ENCODE data around the gene FOXI1.

The FOXI1 gene

GRCh38 chr5:170147753-170148264 is 42.1 kb downstream of the FOXI1 start:
- Histone ChIP-seq H3K9me3 (ENCODE audit: control insufficient read depth in 1 of 2, low read length in 2 of 2) (no peaks in the 10 kb centered on the region), H3K4me1 (ENCODE audit: control insufficient read depth in 1 of 2, insufficient read depth in 2 of 2, low read length in 2 of 2) (no peaks in the 10 kb centered on the region), H3K27ac (ENCODE audit: low read depth, low read length) (no peak overlapping the region), H3K4me3 (ENCODE audit: low read depth in 1 of 2, low read length in 2 of 2) (no peak overlapping the region), H3K36me3 (ENCODE audit: control insufficient read depth in 1 of 2, insufficient read depth in 2 of 2, low read length in 2 of 2) (no peaks in the 10 kb centered on the region), H3K27me3 (ENCODE audit: control insufficient read depth in 1 of 2, insufficient read depth in 2 of 2, low read length in 2 of 2) (no peaks in the 10 kb centered on the region), H3K9ac (ENCODE audit: low read depth in 1 of 2, low read length in 2 of 2) (no peak overlapping the region)

- Histone ChIP-seq H3K4me1 (ENCODE audit: control insufficient read depth in 1 of 2, insufficient read depth in 2 of 2, low read length in 2 of 2) (no peaks in the 10 kb centered on the region), H3K9me3 (ENCODE audit: control insufficient read depth in 1 of 2, low read length in 2 of 2) (no peaks in the 10 kb centered on the region), H3K27me3 (ENCODE audit: control insufficient read depth in 1 of 2, insufficient read depth in 2 of 2, low read length in 2 of 2) (no peaks in the 10 kb centered on the region), H3K27ac (ENCODE audit: low read depth, low read length) (no peak overlapping the region), H3K36me3 (ENCODE audit: control insufficient read depth in 1 of 2, insufficient read depth in 2 of 2, low read length in 2 of 2) (no peaks in the 10 kb centered on the region), H3K9ac (ENCODE audit: low read depth in 1 of 2, low read length in 2 of 2) (no peak overlapping the region), H3K4me3 (ENCODE audit: low read depth in 1 of 2, low read length in 2 of 2) (no peak overlapping the region)
Observed at GRCh38 chr5:170148430-170149205, 42.9 kb downstream of the FOXI1 start.

DNA sequence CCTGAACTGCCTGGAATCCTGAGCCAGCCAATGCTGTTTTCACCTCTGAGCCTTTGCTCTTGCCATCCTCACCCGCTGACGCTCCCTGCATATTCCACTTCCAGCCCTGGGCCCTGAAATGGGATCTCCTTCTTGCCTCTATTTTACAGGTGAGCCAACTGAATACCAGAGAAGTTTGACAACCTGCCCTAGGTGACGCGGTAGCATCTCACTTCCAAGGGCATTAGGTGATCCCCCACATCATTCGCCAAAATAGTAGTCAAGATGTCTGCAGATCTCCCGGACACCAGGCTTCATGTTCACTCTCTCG is 43.5 kb downstream of the FOXI1 start:
- no peaks in the 10 kb centered on the region for H3K9me3 ChIP-seq (ENCODE audit: control insufficient read depth in 1 of 2, low read length in 2 of 2)
- H3K4me3 ChIP-seq (ENCODE audit: low read depth in 1 of 2, low read length in 2 of 2), result no peak overlapping the region
- H3K36me3 ChIP-seq (ENCODE audit: control insufficient read depth in 1 of 2, insufficient read depth in 2 of 2, low read length in 2 of 2), result no peaks in the 10 kb centered on the region
- H3K9ac ChIP-seq (ENCODE audit: low read depth in 1 of 2, low read length in 2 of 2), result no peak overlapping the region
- H3K27me3 ChIP-seq (ENCODE audit: control insufficient read depth in 1 of 2, insufficient read depth in 2 of 2, low read length in 2 of 2), result no peaks in the 10 kb centered on the region
- no peaks in the 10 kb centered on the region for H3K4me1 ChIP-seq (ENCODE audit: control insufficient read depth in 1 of 2, insufficient read depth in 2 of 2, low read length in 2 of 2)
- H3K27ac ChIP-seq (ENCODE audit: low read depth, low read length), result no peak overlapping the region

- H3K27ac ChIP-seq (ENCODE audit: low read depth, low read length), result no peak overlapping the region
- no peaks in the 10 kb centered on the region for H3K36me3 ChIP-seq (ENCODE audit: control insufficient read depth in 1 of 2, insufficient read depth in 2 of 2, low read length in 2 of 2)
- H3K9me3 ChIP-seq (ENCODE audit: control insufficient read depth in 1 of 2, low read length in 2 of 2), result no peaks in the 10 kb centered on the region
- H3K27me3 ChIP-seq (ENCODE audit: control insufficient read depth in 1 of 2, insufficient read depth in 2 of 2, low read length in 2 of 2), result no peaks in the 10 kb centered on the region
- no peak overlapping the region for H3K4me3 ChIP-seq (ENCODE audit: low read depth in 1 of 2, low read length in 2 of 2)
- H3K4me1 ChIP-seq (ENCODE audit: control insufficient read depth in 1 of 2, insufficient read depth in 2 of 2, low read length in 2 of 2), result no peaks in the 10 kb centered on the region
- H3K9ac ChIP-seq (ENCODE audit: low read depth in 1 of 2, low read length in 2 of 2), result no peak overlapping the region
Observed at GRCh38 chr5:170150713-170151096, 45.0 kb downstream of the FOXI1 start.

- no peak overlapping the region for H3K27ac ChIP-seq (ENCODE audit: low read depth, low read length)
- H3K4me1 ChIP-seq (ENCODE audit: control insufficient read depth in 1 of 2, insufficient read depth in 2 of 2, low read length in 2 of 2), result no peaks in the 10 kb centered on the region
- H3K9me3 ChIP-seq (ENCODE audit: control insufficient read depth in 1 of 2, low read length in 2 of 2), result no peaks in the 10 kb centered on the region
- H3K36me3 ChIP-seq (ENCODE audit: control insufficient read depth in 1 of 2, insufficient read depth in 2 of 2, low read length in 2 of 2), result no peaks in the 10 kb centered on the region
- no peak overlapping the region for H3K4me3 ChIP-seq (ENCODE audit: low read depth in 1 of 2, low read length in 2 of 2)
- no peaks in the 10 kb centered on the region for H3K27me3 ChIP-seq (ENCODE audit: control insufficient read depth in 1 of 2, insufficient read depth in 2 of 2, low read length in 2 of 2)
- H3K9ac ChIP-seq (ENCODE audit: low read depth in 1 of 2, low read length in 2 of 2), result no peak overlapping the region
Observed at GRCh38 chr5:170151097-170151831, 45.6 kb downstream of the FOXI1 start.

- no peaks in the 10 kb centered on the region for H3K36me3 ChIP-seq (ENCODE audit: control insufficient read depth in 1 of 2, insufficient read depth in 2 of 2, low read length in 2 of 2)
- H3K27me3 ChIP-seq (ENCODE audit: control insufficient read depth in 1 of 2, insufficient read depth in 2 of 2, low read length in 2 of 2), result no peaks in the 10 kb centered on the region
- H3K9ac ChIP-seq (ENCODE audit: low read depth in 1 of 2, low read length in 2 of 2), result no peak overlapping the region
- no peaks in the 10 kb centered on the region for H3K9me3 ChIP-seq (ENCODE audit: control insufficient read depth in 1 of 2, low read length in 2 of 2)
- no peak overlapping the region for H3K4me3 ChIP-seq (ENCODE audit: low read depth in 1 of 2, low read length in 2 of 2)
- no peak overlapping the region for H3K27ac ChIP-seq (ENCODE audit: low read depth, low read length)
- no peaks in the 10 kb centered on the region for H3K4me1 ChIP-seq (ENCODE audit: control insufficient read depth in 1 of 2, insufficient read depth in 2 of 2, low read length in 2 of 2)
Observed at GRCh38 chr5:170152767-170153166, 47.1 kb downstream of the FOXI1 start.

DNA sequence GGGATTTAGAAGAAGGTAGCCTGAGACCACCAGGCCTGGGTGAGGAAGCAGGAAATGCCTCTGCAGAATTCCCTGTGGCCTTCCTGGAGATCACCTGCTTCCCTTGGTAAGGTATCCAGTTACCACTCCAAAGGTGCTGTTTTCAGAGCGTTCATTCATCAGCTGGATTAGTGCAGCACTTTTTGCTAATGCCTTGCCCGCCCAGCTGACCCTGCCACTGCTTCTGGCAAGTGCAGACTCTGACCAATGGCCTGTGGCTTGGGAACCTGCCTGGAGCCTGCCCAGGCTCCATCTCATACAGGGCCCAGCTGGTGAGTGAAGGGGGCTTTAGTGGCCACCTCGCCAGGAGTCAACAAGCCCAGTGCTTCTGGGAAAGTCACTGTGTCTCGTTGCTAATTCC is 48.6 kb downstream of the FOXI1 start:
- H3K27me3 ChIP-seq (ENCODE audit: control insufficient read depth in 1 of 2, insufficient read depth in 2 of 2, low read length in 2 of 2), result no peaks in the 10 kb centered on the region
- no peaks in the 10 kb centered on the region for H3K4me1 ChIP-seq (ENCODE audit: control insufficient read depth in 1 of 2, insufficient read depth in 2 of 2, low read length in 2 of 2)
- no peak overlapping the region for H3K4me3 ChIP-seq (ENCODE audit: low read depth in 1 of 2, low read length in 2 of 2)
- H3K36me3 ChIP-seq (ENCODE audit: control insufficient read depth in 1 of 2, insufficient read depth in 2 of 2, low read length in 2 of 2), result no peaks in the 10 kb centered on the region
- H3K9me3 ChIP-seq (ENCODE audit: control insufficient read depth in 1 of 2, low read length in 2 of 2), result no peaks in the 10 kb centered on the region
- H3K9ac ChIP-seq (ENCODE audit: low read depth in 1 of 2, low read length in 2 of 2), result no peak overlapping the region
- no peak overlapping the region for H3K27ac ChIP-seq (ENCODE audit: low read depth, low read length)

DNA sequence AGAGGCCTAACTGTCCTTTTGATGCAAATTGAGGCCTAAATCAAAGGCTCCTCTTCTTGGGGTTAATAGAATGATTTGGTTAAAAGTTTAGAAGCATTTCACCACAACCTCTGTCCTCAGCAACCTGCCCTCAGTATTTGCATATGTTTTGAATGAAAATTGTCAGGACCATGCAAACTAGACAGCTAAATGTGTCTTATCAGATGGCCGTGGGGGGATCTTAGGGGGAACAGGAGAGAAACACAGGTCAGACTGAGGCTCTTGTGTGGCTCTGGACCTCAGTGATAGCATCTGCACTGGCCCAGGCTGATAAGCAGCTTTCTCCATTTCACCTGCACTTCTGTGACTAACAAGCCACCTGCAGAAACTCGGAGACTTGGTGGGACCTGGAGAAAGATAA is 49.0 kb downstream of the FOXI1 start:
- Histone ChIP-seq H3K4me1 (ENCODE audit: control insufficient read depth in 1 of 2, insufficient read depth in 2 of 2, low read length in 2 of 2) (no peaks in the 10 kb centered on the region), H3K9me3 (ENCODE audit: control insufficient read depth in 1 of 2, low read length in 2 of 2) (no peaks in the 10 kb centered on the region)

GRCh38 chr5:170155771-170156170 is 50.1 kb downstream of the FOXI1 start:
- Histone ChIP-seq H3K9me3 (ENCODE audit: control insufficient read depth in 1 of 2, low read length in 2 of 2) (no peaks in the 10 kb centered on the region), H3K4me3 (ENCODE audit: low read depth in 1 of 2, low read length in 2 of 2) (no peak overlapping the region), H3K27ac (ENCODE audit: low read depth, low read length) (no peak overlapping the region), H3K4me1 (ENCODE audit: control insufficient read depth in 1 of 2, insufficient read depth in 2 of 2, low read length in 2 of 2) (no peaks in the 10 kb centered on the region), H3K9ac (ENCODE audit: low read depth in 1 of 2, low read length in 2 of 2) (no peak overlapping the region), H3K27me3 (ENCODE audit: control insufficient read depth in 1 of 2, insufficient read depth in 2 of 2, low read length in 2 of 2) (no peaks in the 10 kb centered on the region), H3K36me3 (ENCODE audit: control insufficient read depth in 1 of 2, insufficient read depth in 2 of 2, low read length in 2 of 2) (no peaks in the 10 kb centered on the region)

More for the DNA sequence above, 49.0 kb downstream of the FOXI1 start:
- Histone ChIP-seq H3K36me3 (ENCODE audit: control insufficient read depth in 1 of 2, insufficient read depth in 2 of 2, low read length in 2 of 2) (no peaks in the 10 kb centered on the region), H3K27me3 (ENCODE audit: control insufficient read depth in 1 of 2, insufficient read depth in 2 of 2, low read length in 2 of 2) (no peaks in the 10 kb centered on the region), H3K4me3 (ENCODE audit: low read depth in 1 of 2, low read length in 2 of 2) (no peak overlapping the region), H3K27ac (ENCODE audit: low read depth, low read length) (no peak overlapping the region), H3K9ac (ENCODE audit: low read depth in 1 of 2, low read length in 2 of 2) (no peak overlapping the region)

GRCh38 chr5:170159101-170159698 is 53.5 kb downstream of the FOXI1 start:
- H3K27ac ChIP-seq (ENCODE audit: low read depth, low read length), result no peak overlapping the region
- H3K9ac ChIP-seq (ENCODE audit: low read depth in 1 of 2, low read length in 2 of 2), result no peak overlapping the region
- H3K36me3 ChIP-seq (ENCODE audit: control insufficient read depth in 1 of 2, insufficient read depth in 2 of 2, low read length in 2 of 2), result no peaks in the 10 kb centered on the region
- no peaks in the 10 kb centered on the region for H3K27me3 ChIP-seq (ENCODE audit: control insufficient read depth in 1 of 2, insufficient read depth in 2 of 2, low read length in 2 of 2)
- H3K4me1 ChIP-seq (ENCODE audit: control insufficient read depth in 1 of 2, insufficient read depth in 2 of 2, low read length in 2 of 2), result no peaks in the 10 kb centered on the region
- no peaks in the 10 kb centered on the region for H3K9me3 ChIP-seq (ENCODE audit: control insufficient read depth in 1 of 2, low read length in 2 of 2)
- H3K4me3 ChIP-seq (ENCODE audit: low read depth in 1 of 2, low read length in 2 of 2), result no peak overlapping the region

Data from duodenal mucosa (tissue), 2 donors.